PC-9 (cell line): ENCODE data around the gene ASTN2. TPM values are rescaled to one million over a fixed set of nuclear protein-coding genes. Genes with fewer than 3 reads are reported as not detected.

Source experiments
- BruUV-seq: library from RNA; stranded (reverse); fragments of 400-500 nt; replicated peaks from 2 replicates; lab custom pipeline; 2021; lab: Mats Ljungman, UMichigan
- CTCF ChIA-PET: fragments of 300-600 bp; sonication (Branson Sonifier 250); formaldehyde crosslinking; loops from one replicate; lab custom pipeline; 2022; ENCODE audit warnings: antibody characterized with exemption; lab: Charles Lee
- POLR2A ChIA-PET: fragments of 300-600 bp; sonication (Branson Sonifier 250); formaldehyde crosslinking; loops from one replicate; lab custom pipeline; 2022; ENCODE audit warnings: antibody characterized with exemption; ENCODE audit not compliant: unreplicated experiment; lab: Charles Lee
- DNase-seq, 2 experiments: peaks; one replicate each; pipeline versions ENCODE4 v3.0.0 to v3.0.0-alpha.2; 2015 to 2022; ENCODE audit warnings: mixed read lengths in 1 of 2
- H2AFZ ChIP-seq: fragments of 200-600 bp; sonication (generic); 2 replicates; pipeline ENCODE4 v1.8.1; 2017; ENCODE audit warnings: antibody characterized with exemption
- H3F3A ChIP-seq: fragments of 200-600 bp; sonication (generic); 2 replicates; pipeline ENCODE4 v1.8.1; 2017; ENCODE audit warnings: antibody characterized with exemption, mild to moderate bottlenecking, low read depth; ENCODE audit not compliant: insufficient read depth
- H3K27ac ChIP-seq: fragments of 200-600 bp; sonication (generic); 2 replicates; pipeline ENCODE4 v1.6.1; 2016; ENCODE audit warnings: mixed run types
- H3K27me3 ChIP-seq: fragments of 200-600 bp; sonication (generic); 2 replicates; pipeline ENCODE4 v1.6.1; 2016; ENCODE audit warnings: low read depth, mixed run types; ENCODE audit not compliant: insufficient read depth
- H3K36me3 ChIP-seq: fragments of 200-600 bp; sonication (generic); 2 replicates; pipeline ENCODE4 v1.6.1; 2016; ENCODE audit warnings: low read depth, mixed run types
- H3K4me1 ChIP-seq: fragments of 200-600 bp; sonication (generic); replicated peaks from 2 replicates; pipeline ENCODE4 v1.6.1; 2016; ENCODE audit warnings: mixed run types; ENCODE audit not compliant: insufficient read depth
- H3K4me2 ChIP-seq: fragments of 200-600 bp; sonication (generic); 2 replicates; pipeline ENCODE4 v1.6.1; 2017; ENCODE audit warnings: mixed run types
- H3K4me3 ChIP-seq: fragments of 200-600 bp; sonication (generic); 2 replicates; pipeline ENCODE4 v1.6.1; 2016; ENCODE audit warnings: mixed run types
- H3K79me2 ChIP-seq: fragments of 200-600 bp; sonication (generic); 2 replicates; pipeline ENCODE4 v1.6.1; 2017; ENCODE audit warnings: low read depth, mixed run types
- H3K9me2 ChIP-seq: fragments of 200-600 bp; sonication (generic); 2 replicates; pipeline ENCODE4 v1.8.1; 2017; ENCODE audit warnings: mild to moderate bottlenecking; ENCODE audit not compliant: insufficient read depth
- H3K9me3 ChIP-seq: fragments of 200-600 bp; sonication (generic); 2 replicates; pipeline ENCODE4 v1.8.1; 2016; ENCODE audit warnings: low read depth; ENCODE audit not compliant: insufficient read depth
- H4K20me1 ChIP-seq: fragments of 200-600 bp; sonication (generic); 2 replicates; pipeline ENCODE4 v1.8.1; 2017; ENCODE audit not compliant: insufficient read depth
- EZH2 ChIP-seq: fragments of 200-600 bp; sonication (generic); IDR thresholded peaks from 2 replicates; pipeline ENCODE4 v1.8.0; 2017; ENCODE audit warnings: antibody characterized with exemption, low read depth
- intact Hi-C: fragments of 100-400 bp; cut with micrococcal nuclease; formaldehyde crosslinking; loops from one replicate; pipeline ENCODE4 v1.10.0; 2022; ENCODE audit not compliant: unreplicated experiment
- total RNA-seq: library from RNA; stranded (reverse); gene quantifications from 2 replicates; pipeline ENCODE4 v1.2.3, GENCODE V29; 2021
- TF ChIP-seq, protein P1 (sequence below): fragments of 200-600 bp; sonication (generic); conservative IDR thresholded peaks from 2 replicates; pipeline ENCODE4 v1.6.1; 2017; ENCODE audit warnings: mixed run types, antibody characterized with exemption, mild to moderate bottlenecking, moderate library complexity

ASTN2 gene
- total RNA-seq, 1 experiment from 2014 or later = 6.2 TPM

DNA sequence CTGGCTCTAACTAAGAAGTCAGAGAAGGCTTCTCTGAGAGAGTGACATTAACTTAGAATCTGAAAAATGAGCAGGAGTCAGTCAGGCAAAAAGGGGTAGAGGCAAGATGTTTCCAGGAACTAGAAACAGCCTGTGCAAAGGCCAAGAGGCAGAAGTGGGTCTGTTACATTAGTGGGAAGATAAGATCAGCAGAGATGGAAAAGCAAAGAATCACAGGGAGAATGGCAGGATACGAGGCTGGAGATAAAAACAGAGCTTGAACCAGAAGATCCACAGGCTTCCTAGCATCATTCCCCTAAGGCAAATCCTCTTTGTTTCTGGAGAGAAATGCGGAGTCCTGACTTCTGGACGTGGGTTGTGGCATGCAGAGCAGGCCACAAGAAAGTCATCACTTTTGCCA lies 27.4 kb downstream of the ASTN2 start:
- Histone ChIP-seq H3K79me2 (no peaks in the 10 kb centered on the region), H4K20me1 (no peaks in the 10 kb centered on the region), H3K27me3 (no peaks in the 10 kb centered on the region), H3K36me3 (no peaks in the 10 kb centered on the region), H3K27ac (no peak overlapping the region), H3K4me2 (no peak overlapping the region), H2AFZ (no peak overlapping the region), H3K9me2 (no peaks in the 10 kb centered on the region), H3K9me3 (no peaks in the 10 kb centered on the region), H3K4me3 (no peak overlapping the region), H3K4me1 (no peaks in the 10 kb centered on the region), H3F3A (no peaks in the 10 kb centered on the region)
- DNase-seq = no peak
- intact Hi-C loops = no loop called here
- TF ChIP-seq, protein P1, sequence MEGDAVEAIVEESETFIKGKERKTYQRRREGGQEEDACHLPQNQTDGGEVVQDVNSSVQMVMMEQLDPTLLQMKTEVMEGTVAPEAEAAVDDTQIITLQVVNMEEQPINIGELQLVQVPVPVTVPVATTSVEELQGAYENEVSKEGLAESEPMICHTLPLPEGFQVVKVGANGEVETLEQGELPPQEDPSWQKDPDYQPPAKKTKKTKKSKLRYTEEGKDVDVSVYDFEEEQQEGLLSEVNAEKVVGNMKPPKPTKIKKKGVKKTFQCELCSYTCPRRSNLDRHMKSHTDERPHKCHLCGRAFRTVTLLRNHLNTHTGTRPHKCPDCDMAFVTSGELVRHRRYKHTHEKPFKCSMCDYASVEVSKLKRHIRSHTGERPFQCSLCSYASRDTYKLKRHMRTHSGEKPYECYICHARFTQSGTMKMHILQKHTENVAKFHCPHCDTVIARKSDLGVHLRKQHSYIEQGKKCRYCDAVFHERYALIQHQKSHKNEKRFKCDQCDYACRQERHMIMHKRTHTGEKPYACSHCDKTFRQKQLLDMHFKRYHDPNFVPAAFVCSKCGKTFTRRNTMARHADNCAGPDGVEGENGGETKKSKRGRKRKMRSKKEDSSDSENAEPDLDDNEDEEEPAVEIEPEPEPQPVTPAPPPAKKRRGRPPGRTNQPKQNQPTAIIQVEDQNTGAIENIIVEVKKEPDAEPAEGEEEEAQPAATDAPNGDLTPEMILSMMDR = no peak
- TF ChIP-seq EZH2 = no peak
- POLR2A ChIA-PET = no interaction called here
- CTCF ChIA-PET = interaction anchor here (0.6 kb wide), 1 partner anchor 854 kb away, joined by 3 read pairs; no protein-coding TSS in a partner anchor
- no TSS peak for BruUV-seq

DNA sequence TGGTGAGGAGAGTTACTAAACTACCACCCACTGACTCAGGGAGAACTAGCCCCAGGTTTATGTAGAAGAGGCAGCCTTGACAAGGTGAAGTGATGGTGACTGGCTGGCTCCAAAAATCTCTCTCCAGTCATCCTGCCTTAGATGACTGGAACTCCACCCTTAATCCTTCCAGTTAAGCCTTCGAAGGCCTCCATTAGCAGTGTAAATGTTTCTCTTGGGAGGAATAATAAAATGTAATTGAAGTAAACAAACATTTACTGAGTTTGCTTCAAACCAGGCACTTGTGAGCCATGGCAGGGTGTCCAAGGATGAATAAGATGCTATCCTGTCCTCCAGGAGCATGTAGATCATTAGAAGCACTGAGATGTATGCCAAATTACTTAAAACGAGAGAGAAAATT lies 35.5 kb downstream of the ASTN2 start:
- Histone ChIP-seq H3K36me3 (no peaks in the 10 kb centered on the region), H3K4me3 (no peak overlapping the region), H3K27me3 (peaks cover 5% of the 10 kb centered on the region; the same call in 1 of the 2 replicates), H3K4me2 (no peak overlapping the region), H3K4me1 (no peaks in the 10 kb centered on the region), H3K9me3 (no peaks in the 10 kb centered on the region), H3F3A (no peaks in the 10 kb centered on the region), H3K79me2 (no peaks in the 10 kb centered on the region), H4K20me1 (no peaks in the 10 kb centered on the region), H3K9me2 (no peaks in the 10 kb centered on the region), H3K27ac (no peak overlapping the region), H2AFZ (no peak overlapping the region)
- TF ChIP-seq, protein P1 = no peak
- TF ChIP-seq EZH2 = no peak
- ChIA-PET CTCF (no interaction called here), POLR2A (no interaction called here)
- intact Hi-C loops = no loop called here
- BruUV-seq = no TSS peak
- DNase-seq = no peak

DNA sequence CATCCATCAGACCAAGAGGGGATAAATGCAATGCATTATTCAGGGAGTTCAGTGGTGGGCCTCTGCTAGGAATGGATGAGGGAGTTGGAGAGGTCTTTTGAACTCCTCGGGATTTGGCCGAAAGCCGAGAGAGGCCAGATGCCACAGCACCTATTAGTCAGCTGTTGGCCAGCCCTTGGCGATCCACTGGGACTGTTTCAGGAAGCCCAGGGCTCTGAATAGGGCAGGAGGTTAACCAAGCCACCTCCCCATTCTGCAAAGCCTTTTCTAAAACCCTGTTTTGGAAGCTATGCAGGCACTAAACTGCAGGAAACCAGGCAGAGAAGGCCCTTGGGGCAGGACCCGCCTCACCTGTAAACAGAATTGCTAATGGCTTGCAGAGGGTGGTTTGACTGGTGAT lies 37.8 kb downstream of the ASTN2 start:
- Histone ChIP-seq H3K36me3 (no peaks in the 10 kb centered on the region), H3K4me2 (no peak overlapping the region), H3K79me2 (no peaks in the 10 kb centered on the region), H3K27me3 (peaks cover 5% of the 10 kb centered on the region; the same call in 1 of the 2 replicates), H4K20me1 (no peaks in the 10 kb centered on the region), H3K4me3 (no peak overlapping the region), H3K9me3 (no peaks in the 10 kb centered on the region), H3K4me1 (no peaks in the 10 kb centered on the region), H2AFZ (no peak overlapping the region), H3F3A (no peaks in the 10 kb centered on the region), H3K27ac (no peak overlapping the region), H3K9me2 (no peaks in the 10 kb centered on the region)
- intact Hi-C loops = no loop called here
- BruUV-seq = no TSS peak
- DNase-seq = no peak
- ChIA-PET CTCF (no interaction called here), POLR2A (no interaction called here)
- no peak for TF ChIP-seq EZH2
- TF ChIP-seq, protein P1 = no peak
